ENCODE data around the gene PTRH1.

PTRH1 gene

GRCh38 chr9:127716412-127716811, 949 bp upstream of the PTRH1 start:
- DNase-seq, result no peak

- no peak for DNase-seq
Observed at GRCh38 chr9:127714951-127715469, 453 bp downstream of the PTRH1 start.

GRCh38 chr9:127714020-127714750, 1.3 kb downstream of the PTRH1 start:
- DNase-seq, result no peak

GRCh38 chr9:127712867-127713266, 2.6 kb downstream of the PTRH1 start:
- DNase-seq, result no peak

- DNase-seq, result no peak
Observed at GRCh38 chr9:127712371-127712770, 3.1 kb downstream of the PTRH1 start.

- DNase-seq, result no peak
Observed at GRCh38 chr9:127711831-127712274, 3.6 kb downstream of the PTRH1 start.

- no peak for DNase-seq
Observed at GRCh38 chr9:127711226-127711701, 4.2 kb downstream of the PTRH1 start.

GRCh38 chr9:127710204-127710783, 5.2 kb downstream of the PTRH1 start:
- no peak for DNase-seq

GRCh38 chr9:127708952-127709587, 6.4 kb downstream of the PTRH1 start:
- no peak for DNase-seq

GRCh38 chr9:127707766-127708165, 7.7 kb downstream of the PTRH1 start:
- DNase-seq, result no peak

GRCh38 chr9:127706836-127707241, 8.6 kb downstream of the PTRH1 start, which contains the start of gene CFAP157:
Gene CFAP157, plus strand, starts transcription at chr9:127706988. Its CDS starts 44 bp downstream, at chr9:127707032.
- DNase-seq, result no peak

GRCh38 chr9:127705577-127706379, 9.7 kb downstream of the PTRH1 start:
- DNase-seq, result no peak

GRCh38 chr9:127703289-127703946, 12.0 kb downstream of the PTRH1 start:
- no peak for DNase-seq

- DNase-seq, result no peak
Observed at GRCh38 chr9:127700594-127701255, 14.7 kb downstream of the PTRH1 start.

GRCh38 chr9:127700140-127700539, 15.3 kb downstream of the PTRH1 start:
- no peak for DNase-seq

GRCh38 chr9:127698985-127699670, 16.3 kb downstream of the PTRH1 start:
- peak; percentile 91 for DNase-seq

GRCh38 chr9:127698386-127698785, 17.1 kb downstream of the PTRH1 start:
- DNase-seq, result no peak

- no peak for DNase-seq
Observed at GRCh38 chr9:127697575-127697974, 17.9 kb downstream of the PTRH1 start.

GRCh38 chr9:127694890-127695720, 20.4 kb downstream of the PTRH1 start:
- DNase-seq, result no peak

- DNase-seq, result no peak
Observed at GRCh38 chr9:127693697-127694096, 21.8 kb downstream of the PTRH1 start.

All from kidney glomerular epithelial cell (primary cell).